Heart left ventricle (tissue), 16 donors: ENCODE measurements around the gene KHDC4. TPM values are rescaled to one million over a fixed set of nuclear protein-coding genes. Genes with fewer than 3 reads are reported as not detected.
A peak's percentile ranks its signal among the peaks of the same experiment; 100 is the strongest.

Experiments used
- ATAC-seq, 4 donors: fragments of 200-7000 bp; cut with Tn5 transposase; one replicate each; pipeline ENCODE4 v1.9.1; 2020 to 2022; ENCODE audit warnings: moderate library complexity in 4 of 4, mild to moderate bottlenecking in 3 of 4, moderate number of reproducible peaks in 1 of 4
- DNase-seq, 5 donors: peaks; one replicate each; pipeline ENCODE4 v3.0.0-alpha.2; 2020
- H3K27ac ChIP-seq, 12 donors: fragments of 200-600 bp; sonication (generic) in 4 of 12; one replicate each; pipeline versions ENCODE4 v1.5.0 to v1.8.0; 2016 to 2022; ENCODE audit warnings: mild to moderate bottlenecking in 2 of 12
- H3K27me3 ChIP-seq, 9 donors: fragments of 200-600 bp; sonication (generic) in 2 of 9; one replicate each; pipeline versions ENCODE4 v1.5.1 to v1.8.0; 2016 to 2022; ENCODE audit warnings: mild to moderate bottlenecking in 3 of 9
- H3K36me3 ChIP-seq, 9 donors: fragments of 200-600 bp; sonication (generic) in 2 of 9; one replicate each; pipeline versions ENCODE4 v1.5.0 to v1.8.0; 2018 to 2022; ENCODE audit warnings: mild to moderate bottlenecking in 2 of 9
- H3K4me1 ChIP-seq, 12 donors: fragments of 200-600 bp; sonication (generic) in 4 of 12; one replicate each; pipeline versions ENCODE4 v1.5.0 to v1.8.0; 2016 to 2022; ENCODE audit warnings: mild to moderate bottlenecking in 3 of 12
- H3K4me3 ChIP-seq, 12 donors: fragments of 200-600 bp; sonication (generic) in 4 of 12; one replicate each; pipeline versions ENCODE4 v1.5.0 to v1.8.0; 2017 to 2022; ENCODE audit warnings: mild to moderate bottlenecking in 9 of 12, moderate library complexity in 4 of 12
- H3K9me3 ChIP-seq, 12 donors: fragments of 200-600 bp; sonication (generic) in 4 of 12; one replicate each; pipeline versions ENCODE4 v1.5.0 to v1.8.0; 2016 to 2022; ENCODE audit warnings: mild to moderate bottlenecking in 1 of 12
- POLR2A ChIP-seq, 2 donors: fragments of 450-650 bp; IDR thresholded peaks; one replicate each; pipeline ENCODE4 v1.6.1; 2017; ENCODE audit warnings: antibody characterized with exemption in 2 of 2, mild to moderate bottlenecking in 2 of 2, moderate library complexity in 2 of 2
- WGBS, 4 donors: extraction: QIAGEN DNeasy Blood & Tissue Kit in 2 of 4; methylation state at CpG; one replicate each; pipeline versions ENCODE4 v1.1.5 to v1.1.7; 2013 to 2018; 5-methylcytosine and 5-hydroxymethylcytosine counted together
- intact Hi-C, 10 donors: fragments of 100-400 bp; cut with DNase I; formaldehyde crosslinking; loops; one replicate each; pipeline versions ENCODE4 v1.11.1 to v1.14.2; 2022
- polyA plus RNA-seq, 2 donors: library from polyadenylated mRNA; stranded (reverse); fragments of 200-250 nt; gene quantifications; one replicate each; pipeline ENCODE4 v1.2.3, GENCODE V29; 2013
- total RNA-seq, 9 donors: library from RNA; depleted of rRNA in 2 of 9; stranded (reverse); fragments of >200 nt in 2 of 9; fragmentation: NEBNext Ultra II Directional in 3 of 9; extraction: Animal tissue kit (Norgen Biotek cat#: 25700) in 3 of 9; gene quantifications; one replicate each; pipeline versions ENCODE4 v1.1.0 to v1.2.4, GENCODE V29; 2016 to 2023
- TF ChIP-seq, protein P1 (sequence below), 12 donors: fragments of 200-600 bp; sonication (generic) in 4 of 12; IDR thresholded peaks; one replicate each; pipeline versions ENCODE4 v1.5.0 to v1.8.0; 2018 to 2022; ENCODE audit warnings: antibody characterized with exemption in 12 of 12, mild to moderate bottlenecking in 5 of 12
- donor health status: ischemic (EF 13 %, LVEDD 7.1; RV severe dilation, severe dysfunction).
- donor health status: healthy with polysubstance abuse.
- donor health status: DM: no; HTN: yes; CAD: no.
- donor health status: DM: no; HTN: no; CAD: no.
- donor health status: ischemic (EF 25% LVEDD 6.9; RV normal size, moderate dysfunction).
- donor health status: ischemic (EF 25% LVEDD 5.7; RV mildly dilated, moderate dysfunction).
- donor health status: healthy.
- donor health status: DM: yes; HTN: yes; CAD: no.
- donor health status: ischemic (EF 35%, LVEDD 5.7; RV mildly dilated, moderate dysfunction).
- donor health status: nonischemic (EF 11% LVEDD 7.7; RV severe dilation, severe dysfunction).
- donor health status: DM: yes; HTN: yes; CAD: no.
- donor health status: PGD.
- donor health status: ischemic (EF 29% LVEDD 5.4; RV normal size, mild dysfunction).
- donor health status: nonischemic (EF 23%, LVEDD 6.1; RV moderate dilation, normal function).

The KHDC4 gene
- total and polyA plus RNA-seq, 11 donors = 16.9 to 28.0 (median 21.8) TPM

DNA sequence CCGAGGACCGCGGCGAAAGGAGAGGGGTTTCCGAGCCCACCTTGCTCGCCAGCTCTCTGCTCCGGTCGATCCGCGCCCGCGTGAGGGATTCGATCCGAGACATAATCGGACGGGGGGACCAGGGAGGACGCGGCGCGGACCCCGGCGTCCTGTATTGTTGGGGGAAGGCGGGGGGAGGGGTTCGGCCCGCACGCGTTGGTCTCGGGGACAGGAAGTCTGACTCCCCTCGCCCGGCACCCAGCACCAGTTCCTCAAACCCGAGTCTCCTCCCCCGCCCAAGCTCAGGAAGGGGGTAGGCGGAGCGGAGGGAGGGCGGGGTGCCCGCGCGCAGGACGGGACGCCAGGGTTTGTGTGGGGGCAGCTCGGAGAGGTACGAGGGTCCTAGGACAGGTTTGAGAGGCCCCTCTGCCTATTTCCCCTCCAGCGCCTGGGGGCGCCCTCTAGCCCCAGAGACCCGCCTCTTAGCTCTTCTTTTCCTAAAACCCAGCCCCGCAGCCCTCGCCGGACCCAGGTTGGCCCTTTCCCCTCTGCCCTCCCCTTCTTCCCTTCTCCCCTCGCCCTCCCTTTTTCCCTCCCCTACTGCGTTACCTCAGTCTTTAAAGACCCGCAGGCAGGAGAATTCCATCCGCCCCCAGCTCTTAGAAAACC lies 44.2 kb upstream of the KHDC4 start, which contains the start of gene ARHGEF2:
Gene ARHGEF2 (minus strand): TSS at position 223 of the 648 bp plus-strand sequence. CDS start 120 bp downstream, at position 103.
- Histone ChIP-seq H3K9me3 (no peaks in the 10 kb centered on the region), H3K36me3 (peaks cover 0 to 11% (median 0%) of the 10 kb centered on the region in 9 donors), H3K27ac (peak within 1 kb of the TSS; percentile 91 to 100 (median 98)), H3K27me3 (no peaks in the 10 kb centered on the region), H3K4me1 (peaks cover 23 to 93% (median 66%) of the 10 kb centered on the region in 12 donors), H3K4me3 (peak within 1 kb of the TSS; percentile 65 to 97 (median 86))
- WGBS, 4 donors = 0 to 1% (median 0%) methylated on average over 34 to 52 of the region's 52 CpGs
- TF ChIP-seq POLR2A (IDR thresholded peaks at IDR 0.05) = peak in 1 of 2 donors; percentile 43
- TF ChIP-seq, protein P1, sequence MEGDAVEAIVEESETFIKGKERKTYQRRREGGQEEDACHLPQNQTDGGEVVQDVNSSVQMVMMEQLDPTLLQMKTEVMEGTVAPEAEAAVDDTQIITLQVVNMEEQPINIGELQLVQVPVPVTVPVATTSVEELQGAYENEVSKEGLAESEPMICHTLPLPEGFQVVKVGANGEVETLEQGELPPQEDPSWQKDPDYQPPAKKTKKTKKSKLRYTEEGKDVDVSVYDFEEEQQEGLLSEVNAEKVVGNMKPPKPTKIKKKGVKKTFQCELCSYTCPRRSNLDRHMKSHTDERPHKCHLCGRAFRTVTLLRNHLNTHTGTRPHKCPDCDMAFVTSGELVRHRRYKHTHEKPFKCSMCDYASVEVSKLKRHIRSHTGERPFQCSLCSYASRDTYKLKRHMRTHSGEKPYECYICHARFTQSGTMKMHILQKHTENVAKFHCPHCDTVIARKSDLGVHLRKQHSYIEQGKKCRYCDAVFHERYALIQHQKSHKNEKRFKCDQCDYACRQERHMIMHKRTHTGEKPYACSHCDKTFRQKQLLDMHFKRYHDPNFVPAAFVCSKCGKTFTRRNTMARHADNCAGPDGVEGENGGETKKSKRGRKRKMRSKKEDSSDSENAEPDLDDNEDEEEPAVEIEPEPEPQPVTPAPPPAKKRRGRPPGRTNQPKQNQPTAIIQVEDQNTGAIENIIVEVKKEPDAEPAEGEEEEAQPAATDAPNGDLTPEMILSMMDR (IDR thresholded peaks at IDR 0.05) = peak in 8 of 12 donors; percentile 0 to 51 (median 32)
- peak; percentile 89 to 92 (median 91) for DNase-seq
- intact Hi-C loops = loop anchor here in 5 of 10 donors (1.0 to 5.0 kb wide), 3 partner anchors 12 to 44 kb away; partner anchors contain the start of genes RXFP4 (in 4 of the 5) and KHDC4 (in 1 of the 5)
- peak; percentile 33 to 75 (median 73) for ATAC-seq

GRCh38 chr1:155977690-155978324 lies 43.6 kb upstream of the KHDC4 start:
- ATAC-seq = peak in 3 of 4 donors; percentile 41 to 44 (median 44)
- H3K36me3 ChIP-seq = peaks cover 0 to 14% (median 0%) of the 10 kb centered on the region in 9 donors
- H3K27me3 ChIP-seq = no peaks in the 10 kb centered on the region
- peak overlapping the region; percentile 91 to 100 (median 98) for H3K27ac ChIP-seq
- DNase-seq = peak in 4 of 5 donors; percentile 54 to 70 (median 66)
- TF ChIP-seq, protein P1 (IDR thresholded peaks at IDR 0.05) = no peak
- no peak for TF ChIP-seq POLR2A (IDR thresholded peaks at IDR 0.05)
- H3K4me3 ChIP-seq = peak overlapping the region; percentile 65 to 97 (median 86)
- H3K4me1 ChIP-seq = peaks cover 23 to 93% (median 68%) of the 10 kb centered on the region in 12 donors
- intact Hi-C loops = loop anchor here in 5 of 10 donors (1.0 to 5.0 kb wide), 3 partner anchors 12 to 43 kb away; partner anchors contain the start of genes RXFP4 (in 4 of the 5) and KHDC4 (in 1 of the 5)
- WGBS, 4 donors = 1 to 3% (median 1%) methylated on average over 7 to 52 of the region's 52 CpGs
- H3K9me3 ChIP-seq = no peaks in the 10 kb centered on the region

DNA sequence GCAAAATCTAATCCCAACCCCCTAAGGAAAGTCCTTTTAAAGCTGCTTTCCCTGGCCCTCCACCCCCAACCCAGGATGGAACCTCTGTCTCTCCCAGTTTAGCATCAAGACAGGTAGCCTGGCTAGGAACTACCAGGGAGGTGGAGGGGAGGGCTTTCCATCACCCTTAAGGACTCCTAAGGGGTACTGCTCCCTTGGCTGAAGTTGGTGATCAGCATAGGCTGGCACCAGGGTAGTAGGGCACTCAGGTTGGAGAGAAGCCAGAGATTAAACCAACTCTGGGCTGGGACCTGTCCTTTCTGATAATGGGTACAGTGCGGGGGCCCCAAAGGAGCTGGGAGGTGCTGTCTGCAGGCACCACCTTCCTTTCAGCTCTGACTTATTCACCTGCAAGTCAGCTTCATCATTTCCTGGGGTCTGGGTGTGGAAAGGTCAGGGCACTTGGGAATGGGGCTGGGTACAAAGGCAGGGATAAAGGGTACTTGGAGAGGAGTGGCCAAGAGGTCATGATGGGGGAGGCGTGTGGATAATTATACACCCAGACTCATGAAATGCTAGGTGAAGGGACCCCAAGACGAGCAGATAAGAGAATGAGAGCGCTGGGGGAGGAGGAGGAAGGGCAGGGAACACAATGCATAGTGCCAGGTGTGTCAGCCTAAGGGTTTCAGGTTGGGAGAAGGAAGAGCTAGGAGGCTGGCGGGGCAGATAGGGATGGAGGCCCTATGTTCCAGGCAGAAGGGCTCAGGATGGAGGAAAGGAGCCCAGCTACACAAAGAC lies 42.9 kb upstream of the KHDC4 start:
- H3K4me1 ChIP-seq = peaks cover 20 to 93% (median 70%) of the 10 kb centered on the region in 12 donors
- TF ChIP-seq, protein P1 (IDR thresholded peaks at IDR 0.05) = no peak
- no peak for TF ChIP-seq POLR2A (IDR thresholded peaks at IDR 0.05)
- H3K36me3 ChIP-seq = peaks cover 0 to 20% (median 0%) of the 10 kb centered on the region in 9 donors
- intact Hi-C loops = loop anchor here in 4 of 10 donors (5.0 kb wide), 1 partner anchor 35 kb away; the partner anchor contains the start of gene RXFP4 (in 4 of the 4)
- no peaks in the 10 kb centered on the region for H3K9me3 ChIP-seq
- peak overlapping the region; percentile 91 to 100 (median 98) for H3K27ac ChIP-seq
- H3K4me3 ChIP-seq = peak overlapping the region; percentile 65 to 97 (median 86)
- ATAC-seq (peak in 1 of 4 donors; percentile 0), DNase-seq (peak in 1 of 5 donors; percentile 27)
- H3K27me3 ChIP-seq = no peaks in the 10 kb centered on the region
- WGBS, 4 donors = 9 to 13% (median 10%) methylated on average over 5 of the region's 5 CpGs
